ENCODE results near the gene LIX1.

The LIX1 gene

DNA sequence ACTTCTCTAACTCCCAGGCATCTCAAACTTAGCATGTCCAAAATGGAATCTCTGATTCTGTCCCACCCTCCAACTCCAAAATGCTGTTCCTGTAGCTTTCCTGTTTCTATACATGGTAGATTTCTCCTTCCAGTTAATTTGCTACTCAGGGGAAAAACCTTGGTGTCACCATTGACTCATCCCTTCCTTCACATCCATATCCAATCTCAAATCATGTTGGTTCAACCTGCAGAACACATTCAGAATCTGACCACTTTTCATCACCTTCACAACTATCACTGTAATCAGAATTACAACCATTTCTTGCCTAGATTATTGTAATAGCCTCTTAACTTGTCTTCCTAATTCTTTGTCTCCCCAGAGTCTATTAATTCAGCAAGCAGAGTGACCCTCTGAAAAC, 29.8 kb upstream of the LIX1 start:
- Histone ChIP-seq H4K20me1 (ENCODE audit: control insufficient read depth, insufficient read depth, low read depth, low read length) (no peaks in the 10 kb centered on the region), H3K4me2 (ENCODE audit: low read length) (no peak overlapping the region), H3K79me2 (ENCODE audit: control insufficient read depth, low read length) (no peaks in the 10 kb centered on the region), H3K4me3 (ENCODE audit: low read length) (no peak overlapping the region), H3K4me1 (ENCODE audit: control insufficient read depth, low read length) (peaks cover 5% of the 10 kb centered on the region), H3K9me3 (ENCODE audit: control insufficient read depth, insufficient read depth, low read length) (no peaks in the 10 kb centered on the region), H3F3A (ENCODE audit: control insufficient read depth, insufficient read depth) (no peaks in the 10 kb centered on the region), H3K27me3 (ENCODE audit: control insufficient read depth, low read length) (no peaks in the 10 kb centered on the region), H3K27ac (ENCODE audit: low read depth, low read length) (no peak overlapping the region), H3K36me3 (ENCODE audit: control insufficient read depth, low read length) (peaks cover 88% of the 10 kb centered on the region), H3K9me2 (replicated peaks; ENCODE audit: control insufficient read depth, low read length) (no peaks in the 10 kb centered on the region)
- TF ChIP-seq, protein P1, sequence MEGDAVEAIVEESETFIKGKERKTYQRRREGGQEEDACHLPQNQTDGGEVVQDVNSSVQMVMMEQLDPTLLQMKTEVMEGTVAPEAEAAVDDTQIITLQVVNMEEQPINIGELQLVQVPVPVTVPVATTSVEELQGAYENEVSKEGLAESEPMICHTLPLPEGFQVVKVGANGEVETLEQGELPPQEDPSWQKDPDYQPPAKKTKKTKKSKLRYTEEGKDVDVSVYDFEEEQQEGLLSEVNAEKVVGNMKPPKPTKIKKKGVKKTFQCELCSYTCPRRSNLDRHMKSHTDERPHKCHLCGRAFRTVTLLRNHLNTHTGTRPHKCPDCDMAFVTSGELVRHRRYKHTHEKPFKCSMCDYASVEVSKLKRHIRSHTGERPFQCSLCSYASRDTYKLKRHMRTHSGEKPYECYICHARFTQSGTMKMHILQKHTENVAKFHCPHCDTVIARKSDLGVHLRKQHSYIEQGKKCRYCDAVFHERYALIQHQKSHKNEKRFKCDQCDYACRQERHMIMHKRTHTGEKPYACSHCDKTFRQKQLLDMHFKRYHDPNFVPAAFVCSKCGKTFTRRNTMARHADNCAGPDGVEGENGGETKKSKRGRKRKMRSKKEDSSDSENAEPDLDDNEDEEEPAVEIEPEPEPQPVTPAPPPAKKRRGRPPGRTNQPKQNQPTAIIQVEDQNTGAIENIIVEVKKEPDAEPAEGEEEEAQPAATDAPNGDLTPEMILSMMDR (IDR thresholded peaks at IDR 0.05; ENCODE audit: low read depth, low read length, poor library complexity, severe bottlenecking): no peak
- no peak for TF ChIP-seq EZH2phosphoT487 (IDR thresholded peaks at IDR 0.05; ENCODE audit: borderline replicate concordance, low read length)

DNA sequence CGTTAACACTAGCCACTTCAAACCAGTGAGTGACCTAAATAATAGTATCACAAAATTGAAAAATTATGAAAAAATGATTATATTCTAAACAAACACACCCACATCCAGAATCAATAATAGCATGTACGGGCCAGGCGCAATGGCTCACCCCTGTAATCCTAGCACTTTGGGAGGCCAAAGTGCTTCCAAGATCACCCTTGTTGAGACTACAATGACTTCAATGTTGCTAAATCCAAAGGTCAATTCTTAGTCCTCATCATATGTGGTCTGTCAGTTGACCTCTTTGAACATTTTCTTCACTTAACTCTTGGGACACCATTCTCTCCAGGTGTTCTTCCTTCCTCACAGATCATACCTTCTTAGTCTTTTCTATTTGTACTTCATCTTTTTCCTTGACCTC, 29.3 kb upstream of the LIX1 start:
- TF ChIP-seq, protein P1 (IDR thresholded peaks at IDR 0.05; ENCODE audit: low read depth, low read length, poor library complexity, severe bottlenecking): no peak
- no peak for TF ChIP-seq EZH2phosphoT487 (IDR thresholded peaks at IDR 0.05; ENCODE audit: borderline replicate concordance, low read length)
- Histone ChIP-seq H3K9me3 (ENCODE audit: control insufficient read depth, insufficient read depth, low read length) (no peaks in the 10 kb centered on the region), H3K4me3 (ENCODE audit: low read length) (no peak overlapping the region), H3K27ac (ENCODE audit: low read depth, low read length) (no peak overlapping the region), H3K9me2 (replicated peaks; ENCODE audit: control insufficient read depth, low read length) (no peaks in the 10 kb centered on the region), H3K79me2 (ENCODE audit: control insufficient read depth, low read length) (no peaks in the 10 kb centered on the region), H3K4me2 (ENCODE audit: low read length) (no peak overlapping the region), H4K20me1 (ENCODE audit: control insufficient read depth, insufficient read depth, low read depth, low read length) (no peaks in the 10 kb centered on the region), H3K4me1 (ENCODE audit: control insufficient read depth, low read length) (peaks cover 5% of the 10 kb centered on the region), H3K36me3 (ENCODE audit: control insufficient read depth, low read length) (peaks cover 87% of the 10 kb centered on the region), H3F3A (ENCODE audit: control insufficient read depth, insufficient read depth) (no peaks in the 10 kb centered on the region), H3K27me3 (ENCODE audit: control insufficient read depth, low read length) (no peaks in the 10 kb centered on the region)

DNA sequence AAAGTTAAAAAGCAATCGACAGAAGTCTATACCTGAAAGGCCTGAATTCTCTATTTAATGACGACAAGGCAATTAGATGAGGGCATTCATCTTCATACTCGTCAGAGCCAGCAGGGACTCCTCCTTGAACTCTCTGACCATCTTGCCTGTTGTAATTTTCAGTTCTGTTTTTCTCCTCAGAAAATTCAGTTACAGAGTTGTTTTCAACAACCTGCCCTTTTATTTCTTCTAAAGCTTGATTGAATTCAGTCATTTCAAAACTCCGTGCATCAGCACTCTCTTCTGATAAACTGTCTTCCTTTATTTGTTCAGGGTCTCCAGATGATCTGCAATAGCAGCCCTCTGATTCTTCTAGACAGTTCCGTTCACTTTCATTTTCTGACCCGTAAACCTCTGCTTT, 25.0 kb upstream of the LIX1 start:
- H3K4me3 ChIP-seq (ENCODE audit: low read length): no peak overlapping the region
- H3K4me1 ChIP-seq (ENCODE audit: control insufficient read depth, low read length): peaks cover 5% of the 10 kb centered on the region
- peak overlapping the region; percentile 26 for H3K4me2 ChIP-seq (ENCODE audit: low read length)
- no peaks in the 10 kb centered on the region for H4K20me1 ChIP-seq (ENCODE audit: control insufficient read depth, insufficient read depth, low read depth, low read length)
- H3K36me3 ChIP-seq (ENCODE audit: control insufficient read depth, low read length): peaks cover 85% of the 10 kb centered on the region
- H3K27me3 ChIP-seq (ENCODE audit: control insufficient read depth, low read length): no peaks in the 10 kb centered on the region
- H3K27ac ChIP-seq (ENCODE audit: low read depth, low read length): no peak overlapping the region
- no peaks in the 10 kb centered on the region for H3K9me2 ChIP-seq (replicated peaks; ENCODE audit: control insufficient read depth, low read length)
- H3K79me2 ChIP-seq (ENCODE audit: control insufficient read depth, low read length): no peaks in the 10 kb centered on the region
- no peaks in the 10 kb centered on the region for H3K9me3 ChIP-seq (ENCODE audit: control insufficient read depth, insufficient read depth, low read length)
- TF ChIP-seq, protein P1 (IDR thresholded peaks at IDR 0.05; ENCODE audit: low read depth, low read length, poor library complexity, severe bottlenecking): no peak
- TF ChIP-seq EZH2phosphoT487 (IDR thresholded peaks at IDR 0.05; ENCODE audit: borderline replicate concordance, low read length): no peak
- H3F3A ChIP-seq (ENCODE audit: control insufficient read depth, insufficient read depth): peaks cover 18% of the 10 kb centered on the region

DNA sequence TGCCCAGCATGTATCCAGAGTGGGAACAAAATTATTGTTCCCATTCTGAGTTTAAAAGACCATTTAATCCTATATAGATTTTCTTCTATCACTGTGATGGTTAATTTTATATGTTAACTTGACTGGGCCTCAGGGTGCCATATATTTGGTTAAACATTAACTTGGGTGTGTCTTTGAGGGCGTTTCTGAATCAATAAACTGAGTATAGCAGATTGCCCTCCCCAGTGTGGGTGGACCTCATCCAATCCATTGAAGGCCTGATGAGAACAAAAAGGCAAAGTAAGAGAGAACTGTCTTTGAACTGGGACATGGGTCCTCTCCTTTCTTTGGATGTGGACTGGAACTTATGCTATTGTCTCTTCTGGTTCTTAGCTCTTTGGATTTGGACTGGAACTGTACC, 23.3 kb upstream of the LIX1 start:
- Histone ChIP-seq H3K4me3 (ENCODE audit: low read length) (no peak overlapping the region), H3F3A (ENCODE audit: control insufficient read depth, insufficient read depth) (peaks cover 19% of the 10 kb centered on the region), H4K20me1 (ENCODE audit: control insufficient read depth, insufficient read depth, low read depth, low read length) (no peaks in the 10 kb centered on the region), H3K36me3 (ENCODE audit: control insufficient read depth, low read length) (peaks cover 88% of the 10 kb centered on the region), H3K4me2 (ENCODE audit: low read length) (no peak overlapping the region), H3K27ac (ENCODE audit: low read depth, low read length) (no peak overlapping the region), H3K79me2 (ENCODE audit: control insufficient read depth, low read length) (no peaks in the 10 kb centered on the region), H3K9me2 (replicated peaks; ENCODE audit: control insufficient read depth, low read length) (no peaks in the 10 kb centered on the region), H3K4me1 (ENCODE audit: control insufficient read depth, low read length) (peaks cover 5% of the 10 kb centered on the region), H3K9me3 (ENCODE audit: control insufficient read depth, insufficient read depth, low read length) (no peaks in the 10 kb centered on the region), H3K27me3 (ENCODE audit: control insufficient read depth, low read length) (no peaks in the 10 kb centered on the region)
- no peak for TF ChIP-seq EZH2phosphoT487 (IDR thresholded peaks at IDR 0.05; ENCODE audit: borderline replicate concordance, low read length)
- TF ChIP-seq, protein P1 (IDR thresholded peaks at IDR 0.05; ENCODE audit: low read depth, low read length, poor library complexity, severe bottlenecking): no peak
